ENCODE measurements around the gene HBA1.
A peak's percentile ranks its signal among the peaks of the same experiment; 100 is the strongest.
"Not testable (repeated sequence)": the region's sequence is repeated elsewhere in the genome, so short reads cannot be mapped to it uniquely, and the experiment has no call there.

HBA1 gene

GRCh38 chr16:176006-176405 is 474 bp upstream of the HBA1 start:
- not testable (repeated sequence) for DNase-seq

GRCh38 chr16:177394-177822 is 928 bp downstream of the HBA1 start:
- no peak for DNase-seq

- no peak for DNase-seq
Measured at GRCh38 chr16:177981-178667, 1.6 kb downstream of the HBA1 start.

GRCh38 chr16:178668-179015 is 2.2 kb downstream of the HBA1 start:
- DNase-seq, result no peak

GRCh38 chr16:179211-180092 is 3.0 kb downstream of the HBA1 start:
- DNase-seq, result no peak

- peak; percentile 18 for DNase-seq
Measured at GRCh38 chr16:180101-180675, 3.7 kb downstream of the HBA1 start, which contains the start of gene HBQ1. HBQ1 (plus strand) TSS chr16:180459; CDS start chr16:180487, 28 bp downstream.

- DNase-seq, result peak; percentile 62
Measured at GRCh38 chr16:180681-181564, 4.4 kb downstream of the HBA1 start.

GRCh38 chr16:181565-182021 is 5.1 kb downstream of the HBA1 start:
- no peak for DNase-seq

- DNase-seq, result no peak
Measured at GRCh38 chr16:183005-183404, 6.5 kb downstream of the HBA1 start.

GRCh38 chr16:185213-185612 is 8.7 kb downstream of the HBA1 start:
- no peak for DNase-seq

GRCh38 chr16:185691-186090 is 9.2 kb downstream of the HBA1 start:
- no peak for DNase-seq

- DNase-seq, result no peak
Measured at GRCh38 chr16:187330-187729, 10.8 kb downstream of the HBA1 start.

- DNase-seq, result no peak
Measured at GRCh38 chr16:188674-189073, 12.2 kb downstream of the HBA1 start.

- no peak for DNase-seq
Measured at GRCh38 chr16:189604-190186, 13.2 kb downstream of the HBA1 start.

GRCh38 chr16:191831-192230 is 15.4 kb downstream of the HBA1 start:
- no peak for DNase-seq

- DNase-seq, result no peak
Measured at GRCh38 chr16:192686-193085, 16.2 kb downstream of the HBA1 start.

- DNase-seq, result no peak
Measured at GRCh38 chr16:193441-193840, 17.0 kb downstream of the HBA1 start.

- DNase-seq, result no peak
Measured at GRCh38 chr16:194516-194915, 18.0 kb downstream of the HBA1 start.

GRCh38 chr16:200388-200787 is 23.9 kb downstream of the HBA1 start:
- DNase-seq, result peak; percentile 61

- no peak for DNase-seq
Measured at GRCh38 chr16:203246-203645, 26.8 kb downstream of the HBA1 start.

- DNase-seq, result not testable (repeated sequence)
Measured at GRCh38 chr16:204046-204445, 27.6 kb downstream of the HBA1 start.

- not testable (repeated sequence) for DNase-seq
Measured at GRCh38 chr16:209359-209758, 32.9 kb downstream of the HBA1 start.
